Brain microvascular endothelial cell (primary cell): Measurements from ENCODE around the gene RARA.

Experiments used
- DNase-seq: peaks from one replicate; pipeline ENCODE4 v3.0.0-alpha.2; 2020
- H3K27ac ChIP-seq: fragments of 250-450 bp; sonication (Bioruptor Pico); 2 replicates; pipeline ENCODE4 v1.5.1; 2020; ENCODE audit warnings: mild to moderate bottlenecking, moderate library complexity
- H3K27me3 ChIP-seq: fragments of 250-450 bp; sonication (Bioruptor Pico); replicated peaks from 2 replicates; pipeline ENCODE4 v1.5.1; 2020; ENCODE audit warnings: mild to moderate bottlenecking
- H3K36me3 ChIP-seq: fragments of 250-450 bp; sonication (Bioruptor Pico); replicated peaks from 2 replicates; pipeline ENCODE4 v1.5.1; 2020; ENCODE audit warnings: mild to moderate bottlenecking
- H3K4me3 ChIP-seq: 2 replicates; pipeline ENCODE4 v1.5.1; 2011; ENCODE audit warnings: low read depth, mild to moderate bottlenecking, control low read depth, low read length, moderate library complexity
- CTCF ChIP-seq: IDR thresholded peaks from 2 replicates; pipeline ENCODE4 v1.5.1; 2011; ENCODE audit warnings: low read depth, mild to moderate bottlenecking, moderate library complexity, low read length, control low read depth, inconsistent platforms; ENCODE audit errors: missing control alignments
- in situ Hi-C: cut with HindIII; loops from 2 replicates; pipeline ENCODE4 v1.10.0; 2017; ENCODE audit warnings: low sequenced_read_pairs, low pct_ligation_motif_present

RARA gene

GRCh38 chr17:40361925-40362695 lies 53.1 kb downstream of the RARA start:
- no peak overlapping the region for H3K27ac ChIP-seq

GRCh38 chr17:40362696-40363110 lies 53.7 kb downstream of the RARA start:
- peak overlapping the region; percentile 55 for H3K4me3 ChIP-seq
- TF ChIP-seq CTCF: peak; percentile 74

More at GRCh38 chr17:40361925-40362695, 53.1 kb downstream of the RARA start:
- in situ Hi-C loops: no loop called here
- no peak for DNase-seq
- Histone ChIP-seq H3K4me3 (peak overlapping the region; percentile 55), H3K36me3 (no peaks in the 10 kb centered on the region), H3K27me3 (no peaks in the 10 kb centered on the region)
- TF ChIP-seq CTCF: no peak

GRCh38 chr17:40363111-40363827 lies 54.3 kb downstream of the RARA start:
- Histone ChIP-seq H3K27me3 (no peaks in the 10 kb centered on the region), H3K36me3 (no peaks in the 10 kb centered on the region), H3K27ac (no peak overlapping the region), H3K4me3 (peak overlapping the region; percentile 55)
- TF ChIP-seq CTCF: no peak
- DNase-seq: no peak
- in situ Hi-C loops: no loop called here

More at GRCh38 chr17:40362696-40363110, 53.7 kb downstream of the RARA start:
- peak; percentile 64 for DNase-seq
- in situ Hi-C loops: no loop called here
- H3K27me3 ChIP-seq: no peaks in the 10 kb centered on the region
- H3K36me3 ChIP-seq: no peaks in the 10 kb centered on the region
- H3K27ac ChIP-seq: no peak overlapping the region

GRCh38 chr17:40364121-40364861 lies 55.3 kb downstream of the RARA start, which contains the start of gene GJD3:
GJD3 (minus strand) TSS chr17:40364737; CDS start chr17:40363815, 922 bp downstream.
- no peak for DNase-seq
- Histone ChIP-seq H3K27me3 (no peaks in the 10 kb centered on the region), H3K36me3 (no peaks in the 10 kb centered on the region), H3K27ac (no peak within 1 kb of the TSS), H3K4me3 (peak within 1 kb of the TSS; percentile 55)
- TF ChIP-seq CTCF: no peak
- in situ Hi-C loops: no loop called here

GRCh38 chr17:40364906-40365305 lies 55.9 kb downstream of the RARA start:
- TF ChIP-seq CTCF: no peak
- no peaks in the 10 kb centered on the region for H3K36me3 ChIP-seq
- no peak overlapping the region for H3K4me3 ChIP-seq
- in situ Hi-C loops: no loop called here
- H3K27ac ChIP-seq: no peak overlapping the region
- H3K27me3 ChIP-seq: no peaks in the 10 kb centered on the region
- no peak for DNase-seq
